Neutrophil (primary cell): Measurements from ENCODE around the gene IFT43.
"Not testable (repeated sequence)": the region's sequence is repeated elsewhere in the genome, so short reads cannot be mapped to it uniquely, and the experiment has no call there.

ENCODE experiments used
- H3K27ac ChIP-seq: fragments of 200-600 bp; sonication (generic); 2 replicates; pipeline ENCODE4 v1.5.1; 2016; ENCODE audit warnings: mild to moderate bottlenecking, moderate library complexity
- H3K27me3 ChIP-seq: fragments of 200-600 bp; sonication (generic); 2 replicates; pipeline ENCODE4 v1.6.0; 2016; ENCODE audit warnings: mild to moderate bottlenecking
- H3K36me3 ChIP-seq: fragments of 200-600 bp; sonication (generic); 2 replicates; pipeline ENCODE4 v1.5.1; 2017
- H3K4me1 ChIP-seq, 2 experiments: fragments of 200-600 bp in 1 of 2; sonication (generic) in 1 of 2; 1 replicate in 1 of 2; 2 replicates in 1 of 2; pipeline versions ENCODE4 v1.5.1 to v1.6.1; 2013 to 2016; ENCODE audit warnings: low read depth in 1 of 2, low read length in 1 of 2, mild to moderate bottlenecking in 1 of 2, moderate library complexity in 1 of 2; ENCODE audit not compliant: control insufficient read depth in 1 of 2, insufficient read depth in 1 of 2
- H3K4me3 ChIP-seq, 2 experiments: fragments of 200-600 bp in 1 of 2; sonication (generic) in 1 of 2; 1 replicate in 1 of 2; 2 replicates in 1 of 2; pipeline ENCODE4 v1.5.1; 2013 to 2016; ENCODE audit warnings: low read depth in 1 of 2, low read length in 1 of 2, mild to moderate bottlenecking in 1 of 2, moderate library complexity in 1 of 2
- H3K9me3 ChIP-seq: fragments of 200-600 bp; sonication (generic); 2 replicates; pipeline ENCODE4 v1.5.1; 2016
- TF ChIP-seq, protein P1 (sequence below): fragments of 200-600 bp; sonication (generic); IDR thresholded peaks from 2 replicates; pipeline ENCODE4 v1.5.1; 2016; ENCODE audit warnings: antibody characterized with exemption

The IFT43 gene

DNA sequence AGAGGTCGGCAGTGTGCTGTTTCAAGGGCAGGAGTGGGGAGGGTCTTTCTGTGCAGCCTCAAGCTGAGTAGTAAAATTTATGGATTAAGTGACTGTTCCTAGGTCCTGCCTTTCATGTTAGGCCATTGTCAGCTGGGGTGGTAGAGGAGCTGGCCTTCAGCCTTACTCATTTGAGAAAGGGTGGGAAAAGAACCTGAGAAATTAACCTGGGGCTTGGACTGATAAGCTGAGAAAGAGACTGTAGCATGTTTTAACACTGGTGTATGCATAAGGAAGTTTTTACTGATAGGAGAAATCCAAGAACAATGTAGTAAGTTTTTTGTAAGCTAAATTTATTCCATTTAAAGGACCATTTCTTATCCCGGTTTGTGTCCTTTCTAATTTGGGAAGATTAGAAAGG, 20.7 kb downstream of the IFT43 start:
- Histone ChIP-seq H3K27ac (no peak overlapping the region), H3K9me3 (no peaks in the 10 kb centered on the region), H3K36me3 (no peaks in the 10 kb centered on the region), H3K4me1 (no peaks in the 10 kb centered on the region), H3K27me3 (no peaks in the 10 kb centered on the region), H3K4me3 (no peak overlapping the region)
- TF ChIP-seq, protein P1, sequence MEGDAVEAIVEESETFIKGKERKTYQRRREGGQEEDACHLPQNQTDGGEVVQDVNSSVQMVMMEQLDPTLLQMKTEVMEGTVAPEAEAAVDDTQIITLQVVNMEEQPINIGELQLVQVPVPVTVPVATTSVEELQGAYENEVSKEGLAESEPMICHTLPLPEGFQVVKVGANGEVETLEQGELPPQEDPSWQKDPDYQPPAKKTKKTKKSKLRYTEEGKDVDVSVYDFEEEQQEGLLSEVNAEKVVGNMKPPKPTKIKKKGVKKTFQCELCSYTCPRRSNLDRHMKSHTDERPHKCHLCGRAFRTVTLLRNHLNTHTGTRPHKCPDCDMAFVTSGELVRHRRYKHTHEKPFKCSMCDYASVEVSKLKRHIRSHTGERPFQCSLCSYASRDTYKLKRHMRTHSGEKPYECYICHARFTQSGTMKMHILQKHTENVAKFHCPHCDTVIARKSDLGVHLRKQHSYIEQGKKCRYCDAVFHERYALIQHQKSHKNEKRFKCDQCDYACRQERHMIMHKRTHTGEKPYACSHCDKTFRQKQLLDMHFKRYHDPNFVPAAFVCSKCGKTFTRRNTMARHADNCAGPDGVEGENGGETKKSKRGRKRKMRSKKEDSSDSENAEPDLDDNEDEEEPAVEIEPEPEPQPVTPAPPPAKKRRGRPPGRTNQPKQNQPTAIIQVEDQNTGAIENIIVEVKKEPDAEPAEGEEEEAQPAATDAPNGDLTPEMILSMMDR = no peak

DNA sequence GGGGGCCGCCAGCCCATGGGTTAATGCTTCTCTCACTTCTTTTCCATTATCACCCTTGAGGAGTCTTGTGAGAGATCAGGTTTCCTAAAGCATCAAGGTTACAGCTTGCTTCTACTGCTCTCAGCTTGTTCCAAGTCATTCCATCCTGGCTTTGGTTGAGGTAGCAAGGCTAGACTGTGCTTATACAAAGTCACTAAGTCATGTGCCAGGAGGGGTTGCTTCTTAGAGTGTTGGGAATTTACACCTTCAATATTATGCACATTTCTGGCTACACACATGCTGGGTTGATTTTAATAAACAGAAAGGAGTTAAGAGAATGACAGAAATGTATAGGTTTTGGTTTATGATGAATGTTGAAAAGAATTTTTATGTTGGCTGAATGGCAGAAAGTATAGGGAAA, 21.8 kb downstream of the IFT43 start:
- no peaks in the 10 kb centered on the region for H3K36me3 ChIP-seq
- no peaks in the 10 kb centered on the region for H3K9me3 ChIP-seq
- no peaks in the 10 kb centered on the region for H3K4me1 ChIP-seq
- TF ChIP-seq, protein P1 = no peak
- no peak overlapping the region for H3K4me3 ChIP-seq
- H3K27me3 ChIP-seq = no peaks in the 10 kb centered on the region
- no peak overlapping the region for H3K27ac ChIP-seq

DNA sequence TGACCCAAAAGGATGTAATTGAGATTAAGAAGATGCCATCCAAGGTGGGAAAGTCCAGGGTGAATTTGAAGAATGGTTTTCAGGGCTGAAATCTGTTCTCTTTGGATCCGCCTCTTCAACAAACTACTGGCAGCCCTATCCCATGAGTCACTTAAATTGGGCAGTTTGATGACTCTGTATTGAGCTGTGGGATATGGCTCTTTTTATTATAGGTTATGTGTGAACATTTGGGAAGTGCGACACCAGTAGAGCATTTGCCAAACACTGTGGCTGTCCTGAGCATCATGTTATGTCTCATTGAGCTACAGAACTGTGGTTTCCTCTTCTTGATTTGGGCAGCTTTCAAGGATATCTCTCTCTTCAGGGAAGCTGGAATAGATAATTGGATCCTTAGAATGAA, 22.3 kb downstream of the IFT43 start:
- H3K36me3 ChIP-seq = no peaks in the 10 kb centered on the region
- no peaks in the 10 kb centered on the region for H3K4me1 ChIP-seq
- no peaks in the 10 kb centered on the region for H3K27me3 ChIP-seq

DNA sequence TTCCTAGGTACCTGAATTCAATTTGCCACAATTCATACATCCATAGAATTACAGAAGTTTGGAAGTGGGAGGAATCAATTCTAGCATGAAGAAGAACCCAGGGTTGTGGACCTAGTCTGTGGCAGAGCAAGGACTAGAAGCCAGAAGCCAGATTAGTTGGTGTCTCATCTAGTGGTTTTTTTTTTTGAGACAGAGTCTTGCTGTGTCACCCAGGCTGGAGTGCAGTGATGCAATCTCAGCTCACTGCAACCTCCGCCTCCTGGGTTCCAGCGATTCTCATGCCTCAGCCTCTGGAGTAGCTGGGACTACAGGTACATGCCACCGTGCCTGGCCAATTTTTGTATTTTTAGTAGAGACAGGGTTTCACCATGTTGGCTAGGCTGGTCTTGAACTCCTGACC, 24.1 kb downstream of the IFT43 start:
- H3K36me3 ChIP-seq = not testable (repeated sequence)

More for the DNA sequence above, 22.3 kb downstream of the IFT43 start:
- TF ChIP-seq, protein P1 = no peak
- Histone ChIP-seq H3K27ac (no peak overlapping the region), H3K9me3 (no peaks in the 10 kb centered on the region), H3K4me3 (no peak overlapping the region)

DNA sequence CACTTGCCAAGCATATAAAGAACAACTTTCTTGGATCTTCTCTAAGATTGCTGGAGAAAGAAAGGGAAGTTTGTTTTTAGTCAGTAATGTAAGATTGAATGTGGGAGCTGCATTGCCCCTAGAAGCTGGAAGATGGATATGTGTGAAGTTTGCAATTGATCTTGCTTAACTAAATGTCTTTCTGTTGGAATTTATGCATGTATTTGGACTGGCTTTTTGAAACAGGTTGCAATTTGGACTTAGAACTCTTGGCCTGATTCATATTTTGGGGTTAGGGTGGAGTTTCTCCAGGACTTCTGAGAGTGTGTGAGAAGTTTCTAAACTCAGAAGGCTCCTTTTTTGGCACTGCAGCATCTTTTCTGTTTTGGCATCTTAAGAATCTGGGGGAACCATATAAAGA, 26.4 kb downstream of the IFT43 start:
- no peaks in the 10 kb centered on the region for H3K27me3 ChIP-seq
- no peaks in the 10 kb centered on the region for H3K36me3 ChIP-seq
- H3K27ac ChIP-seq = no peak overlapping the region
- H3K4me3 ChIP-seq = no peak overlapping the region
- TF ChIP-seq, protein P1 = no peak
- no peaks in the 10 kb centered on the region for H3K4me1 ChIP-seq
- no peaks in the 10 kb centered on the region for H3K9me3 ChIP-seq

More for the DNA sequence above, 24.1 kb downstream of the IFT43 start:
- H3K27ac ChIP-seq, H3K27me3 ChIP-seq, H3K9me3 ChIP-seq, H3K4me1 ChIP-seq, H3K4me3 ChIP-seq: not testable (repeated sequence)

DNA sequence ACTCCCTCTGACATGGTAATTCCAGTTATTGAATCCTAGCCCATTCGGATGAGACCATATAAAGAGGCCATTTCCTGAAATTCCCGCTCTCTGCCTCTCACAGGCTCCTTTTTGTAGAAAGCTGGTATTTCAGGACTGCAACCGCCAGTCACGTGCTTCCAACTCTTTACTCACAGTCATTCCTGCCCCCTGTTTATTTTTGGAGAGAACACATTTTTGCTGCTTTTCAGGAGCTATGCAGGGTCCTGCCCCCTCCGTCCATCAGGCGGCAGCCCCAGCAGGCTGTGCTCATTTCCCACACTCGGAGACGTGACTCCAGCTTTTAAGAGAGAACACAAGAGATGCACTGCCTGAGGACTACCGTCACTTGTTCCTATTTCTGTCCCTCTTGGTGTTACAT, 26.8 kb downstream of the IFT43 start:
- H3K27ac ChIP-seq = no peak overlapping the region
- no peak overlapping the region for H3K4me3 ChIP-seq
- no peaks in the 10 kb centered on the region for H3K9me3 ChIP-seq
- TF ChIP-seq, protein P1 = no peak
- H3K4me1 ChIP-seq = no peaks in the 10 kb centered on the region
- no peaks in the 10 kb centered on the region for H3K36me3 ChIP-seq
- H3K27me3 ChIP-seq = no peaks in the 10 kb centered on the region
